Astrocyte of the cerebellum (primary cell): ENCODE measurements around the gene TMPRSS11D.

Experiments
- DNase-seq: peaks from one replicate; pipeline ENCODE4 v3.0.0-alpha.2; 2011; ENCODE audit warnings: low read depth
- H3K4me3 ChIP-seq: 2 replicates; pipeline ENCODE4 v1.5.1; 2011; ENCODE audit warnings: mild to moderate bottlenecking, low read depth, low read length, moderate library complexity
- in situ Hi-C: cut with HindIII; loops from 2 replicates; pipeline ENCODE4 v1.10.0; 2017; ENCODE audit warnings: low sequenced_read_pairs
- TF ChIP-seq, protein P1 (sequence below): IDR thresholded peaks from 2 replicates; pipeline ENCODE4 v1.5.1; 2012; ENCODE audit warnings: low read length, low read depth, moderate library complexity, mild to moderate bottlenecking; ENCODE audit errors: missing control alignments

Gene TMPRSS11D

GRCh38 chr4:67892905-67893304 lies 9.1 kb upstream of the TMPRSS11D start:
- in situ Hi-C loops = no loop called here

GRCh38 chr4:67892253-67892652 lies 8.5 kb upstream of the TMPRSS11D start:
- TF ChIP-seq, protein P1, sequence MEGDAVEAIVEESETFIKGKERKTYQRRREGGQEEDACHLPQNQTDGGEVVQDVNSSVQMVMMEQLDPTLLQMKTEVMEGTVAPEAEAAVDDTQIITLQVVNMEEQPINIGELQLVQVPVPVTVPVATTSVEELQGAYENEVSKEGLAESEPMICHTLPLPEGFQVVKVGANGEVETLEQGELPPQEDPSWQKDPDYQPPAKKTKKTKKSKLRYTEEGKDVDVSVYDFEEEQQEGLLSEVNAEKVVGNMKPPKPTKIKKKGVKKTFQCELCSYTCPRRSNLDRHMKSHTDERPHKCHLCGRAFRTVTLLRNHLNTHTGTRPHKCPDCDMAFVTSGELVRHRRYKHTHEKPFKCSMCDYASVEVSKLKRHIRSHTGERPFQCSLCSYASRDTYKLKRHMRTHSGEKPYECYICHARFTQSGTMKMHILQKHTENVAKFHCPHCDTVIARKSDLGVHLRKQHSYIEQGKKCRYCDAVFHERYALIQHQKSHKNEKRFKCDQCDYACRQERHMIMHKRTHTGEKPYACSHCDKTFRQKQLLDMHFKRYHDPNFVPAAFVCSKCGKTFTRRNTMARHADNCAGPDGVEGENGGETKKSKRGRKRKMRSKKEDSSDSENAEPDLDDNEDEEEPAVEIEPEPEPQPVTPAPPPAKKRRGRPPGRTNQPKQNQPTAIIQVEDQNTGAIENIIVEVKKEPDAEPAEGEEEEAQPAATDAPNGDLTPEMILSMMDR = no peak
- no peak for DNase-seq

More at GRCh38 chr4:67892905-67893304, 9.1 kb upstream of the TMPRSS11D start:
- DNase-seq = no peak
- TF ChIP-seq, protein P1 = no peak
- no peak overlapping the region for H3K4me3 ChIP-seq

GRCh38 chr4:67891645-67892044 lies 7.8 kb upstream of the TMPRSS11D start:
- TF ChIP-seq, protein P1 = no peak
- in situ Hi-C loops = no loop called here
- H3K4me3 ChIP-seq = no peak overlapping the region
- DNase-seq = no peak

More at GRCh38 chr4:67892253-67892652, 8.5 kb upstream of the TMPRSS11D start:
- in situ Hi-C loops = no loop called here
- H3K4me3 ChIP-seq = no peak overlapping the region

DNA sequence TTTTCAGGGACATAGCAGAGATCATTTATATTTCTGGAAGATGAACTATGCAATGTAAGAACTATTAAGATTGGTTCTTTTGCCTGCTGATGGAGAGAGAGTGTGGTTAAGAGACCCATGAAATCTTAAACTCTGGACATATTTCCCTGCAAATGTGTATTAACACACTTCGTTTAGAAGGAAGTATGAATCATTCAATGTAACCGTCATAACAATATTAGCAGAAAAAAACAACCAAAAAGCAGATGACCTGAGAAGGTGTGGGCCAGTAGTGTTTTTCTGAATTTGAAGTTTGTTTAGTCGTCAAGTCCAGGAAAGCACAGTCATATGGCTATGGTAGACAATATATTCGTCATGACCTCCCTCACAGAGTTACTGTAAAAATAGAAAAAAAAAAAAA lies 2.5 kb upstream of the TMPRSS11D start:
- H3K4me3 ChIP-seq = no peak overlapping the region
- no peak for DNase-seq
- TF ChIP-seq, protein P1 = no peak
- in situ Hi-C loops = no loop called here

- DNase-seq = peak; percentile 65
Observed at GRCh38 chr4:67885762-67886161, 2.0 kb upstream of the TMPRSS11D start.

GRCh38 chr4:67884701-67885100 lies 899 bp upstream of the TMPRSS11D start:
- DNase-seq = no peak
- no peak overlapping the region for H3K4me3 ChIP-seq
- in situ Hi-C loops = no loop called here
- TF ChIP-seq, protein P1 = no peak

More at GRCh38 chr4:67885762-67886161, 2.0 kb upstream of the TMPRSS11D start:
- in situ Hi-C loops = no loop called here
- H3K4me3 ChIP-seq = no peak overlapping the region
- TF ChIP-seq, protein P1 = no peak

DNA sequence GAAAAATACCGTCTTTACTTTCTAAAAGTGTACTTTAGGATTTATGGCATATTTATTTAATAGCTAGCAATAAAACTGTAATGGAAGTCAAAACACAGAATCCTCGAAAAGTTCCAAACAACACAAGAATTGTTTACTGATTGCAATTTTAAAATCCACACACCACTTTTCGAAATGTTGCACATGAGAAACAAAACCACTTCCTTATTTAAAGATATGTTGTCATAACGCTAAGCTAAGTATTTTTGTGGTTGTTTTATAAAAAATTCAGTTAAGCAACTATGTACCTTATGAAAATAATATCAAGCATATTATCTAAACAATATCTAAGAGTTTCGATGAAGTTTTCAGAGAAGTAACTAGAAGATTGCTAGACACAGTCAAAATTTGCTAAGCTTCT lies 344 bp downstream of the TMPRSS11D start:
- H3K4me3 ChIP-seq = no peak overlapping the region
- DNase-seq = no peak
- in situ Hi-C loops = no loop called here
- TF ChIP-seq, protein P1 = no peak
